ENCODE measurements around the gene PHF23.

GRCh38 chr17:7246779-7247178 is 7.5 kb upstream of the PHF23 start:
- TF ChIP-seq, protein P1, sequence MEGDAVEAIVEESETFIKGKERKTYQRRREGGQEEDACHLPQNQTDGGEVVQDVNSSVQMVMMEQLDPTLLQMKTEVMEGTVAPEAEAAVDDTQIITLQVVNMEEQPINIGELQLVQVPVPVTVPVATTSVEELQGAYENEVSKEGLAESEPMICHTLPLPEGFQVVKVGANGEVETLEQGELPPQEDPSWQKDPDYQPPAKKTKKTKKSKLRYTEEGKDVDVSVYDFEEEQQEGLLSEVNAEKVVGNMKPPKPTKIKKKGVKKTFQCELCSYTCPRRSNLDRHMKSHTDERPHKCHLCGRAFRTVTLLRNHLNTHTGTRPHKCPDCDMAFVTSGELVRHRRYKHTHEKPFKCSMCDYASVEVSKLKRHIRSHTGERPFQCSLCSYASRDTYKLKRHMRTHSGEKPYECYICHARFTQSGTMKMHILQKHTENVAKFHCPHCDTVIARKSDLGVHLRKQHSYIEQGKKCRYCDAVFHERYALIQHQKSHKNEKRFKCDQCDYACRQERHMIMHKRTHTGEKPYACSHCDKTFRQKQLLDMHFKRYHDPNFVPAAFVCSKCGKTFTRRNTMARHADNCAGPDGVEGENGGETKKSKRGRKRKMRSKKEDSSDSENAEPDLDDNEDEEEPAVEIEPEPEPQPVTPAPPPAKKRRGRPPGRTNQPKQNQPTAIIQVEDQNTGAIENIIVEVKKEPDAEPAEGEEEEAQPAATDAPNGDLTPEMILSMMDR (conservative IDR thresholded peaks at IDR 0.05; ENCODE audit: low read length), result no peak
- no peak for TF ChIP-seq EZH2phosphoT487 (IDR thresholded peaks at IDR 0.05; ENCODE audit: borderline replicate concordance)
